Gastroesophageal sphincter (tissue), 3 donors: ENCODE results near the gene CIITA.

Experiments used
- POLR2AphosphoS5 ChIP-seq: sonication (generic); formaldehyde crosslinking; IDR thresholded peaks from one replicate; pipeline ENCODE4 v1.6.1; 2017; ENCODE audit warnings: antibody characterized with exemption
- TF ChIP-seq, protein P1 (sequence below), 4 experiments: fragments of 200-600 bp in 2 of 4; fragments of 450-650 bp in 2 of 4; sonication (generic) in 1 of 4; IDR thresholded peaks; one replicate each; pipeline ENCODE4 v1.5.1; 2017 to 2019; ENCODE audit warnings: antibody characterized with exemption in 4 of 4, mild to moderate bottlenecking in 2 of 4, moderate library complexity in 2 of 4

DNA sequence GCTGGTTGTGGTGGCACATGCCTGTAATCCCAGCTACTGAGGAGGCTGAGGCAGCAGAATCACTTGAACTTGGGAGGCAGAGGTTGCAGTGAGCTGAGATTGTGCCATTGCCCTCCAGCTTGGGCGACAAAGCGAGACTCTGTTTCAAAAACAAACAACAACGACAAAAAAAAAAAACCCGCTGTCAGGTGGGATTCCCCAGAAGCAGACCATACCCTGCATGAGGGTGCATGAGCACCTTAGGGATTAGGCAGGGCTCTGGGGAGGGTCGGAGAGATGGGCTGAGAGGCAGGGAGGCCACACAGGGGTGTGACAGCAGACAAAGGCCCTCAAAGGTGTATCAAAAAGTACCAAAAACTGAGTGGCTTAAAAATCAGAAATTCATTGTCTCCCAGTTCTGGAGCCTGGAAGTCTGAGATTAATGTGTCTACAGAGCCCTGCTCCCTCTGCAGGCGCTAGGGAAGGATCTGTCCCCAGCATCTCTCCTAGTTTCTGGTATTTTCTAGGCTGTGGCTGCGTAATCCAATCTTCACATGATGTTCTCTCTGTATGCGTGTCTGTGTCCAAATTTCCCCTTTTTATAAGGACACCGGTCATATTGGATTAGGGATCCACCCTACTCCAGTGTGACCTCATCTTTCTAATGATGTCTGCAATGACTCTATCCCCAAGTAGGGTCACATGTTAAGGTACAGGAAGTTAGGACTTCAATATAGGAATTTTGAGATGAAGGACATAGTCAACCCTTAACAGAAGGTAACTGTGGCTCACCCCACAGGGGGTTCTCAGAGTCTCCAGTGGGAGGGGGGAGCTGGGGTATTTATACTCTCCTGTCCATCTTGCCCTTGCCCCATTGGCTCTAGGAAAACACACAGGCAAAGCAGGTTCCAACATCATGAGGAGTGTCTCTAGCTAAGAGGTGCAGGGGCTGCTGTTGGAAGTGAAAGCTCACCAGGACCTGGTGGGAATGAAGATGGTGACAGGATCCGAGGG lies 44.8 kb upstream of the CIITA start:
- TF ChIP-seq, protein P1, sequence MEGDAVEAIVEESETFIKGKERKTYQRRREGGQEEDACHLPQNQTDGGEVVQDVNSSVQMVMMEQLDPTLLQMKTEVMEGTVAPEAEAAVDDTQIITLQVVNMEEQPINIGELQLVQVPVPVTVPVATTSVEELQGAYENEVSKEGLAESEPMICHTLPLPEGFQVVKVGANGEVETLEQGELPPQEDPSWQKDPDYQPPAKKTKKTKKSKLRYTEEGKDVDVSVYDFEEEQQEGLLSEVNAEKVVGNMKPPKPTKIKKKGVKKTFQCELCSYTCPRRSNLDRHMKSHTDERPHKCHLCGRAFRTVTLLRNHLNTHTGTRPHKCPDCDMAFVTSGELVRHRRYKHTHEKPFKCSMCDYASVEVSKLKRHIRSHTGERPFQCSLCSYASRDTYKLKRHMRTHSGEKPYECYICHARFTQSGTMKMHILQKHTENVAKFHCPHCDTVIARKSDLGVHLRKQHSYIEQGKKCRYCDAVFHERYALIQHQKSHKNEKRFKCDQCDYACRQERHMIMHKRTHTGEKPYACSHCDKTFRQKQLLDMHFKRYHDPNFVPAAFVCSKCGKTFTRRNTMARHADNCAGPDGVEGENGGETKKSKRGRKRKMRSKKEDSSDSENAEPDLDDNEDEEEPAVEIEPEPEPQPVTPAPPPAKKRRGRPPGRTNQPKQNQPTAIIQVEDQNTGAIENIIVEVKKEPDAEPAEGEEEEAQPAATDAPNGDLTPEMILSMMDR (IDR thresholded peaks at IDR 0.05), result no peak
- TF ChIP-seq POLR2AphosphoS5, result no peak
